Upper lobe of left lung (tissue), 4 donors: ENCODE results near the gene PHF2.

Experiments used
- POLR2A ChIP-seq, 4 donors: fragments of 450-650 bp; IDR thresholded peaks; one replicate each; pipeline ENCODE4 v1.5.1; 2016 to 2017; ENCODE audit warnings: antibody characterized with exemption in 4 of 4, mild to moderate bottlenecking in 2 of 4
- POLR2AphosphoS5 ChIP-seq, 2 donors: sonication (generic); formaldehyde crosslinking; IDR thresholded peaks; one replicate each; pipeline ENCODE4 v1.5.1; 2017; ENCODE audit warnings: antibody characterized with exemption in 2 of 2
- TF ChIP-seq, protein P1 (sequence below), 6 experiments: fragments of 450-650 bp in 4 of 6; fragments of 200-600 bp in 2 of 6; sonication (generic) in 2 of 6; IDR thresholded peaks; one replicate each; pipeline ENCODE4 v1.5.1; 2016 to 2019; ENCODE audit warnings: antibody characterized with exemption in 6 of 6

DNA sequence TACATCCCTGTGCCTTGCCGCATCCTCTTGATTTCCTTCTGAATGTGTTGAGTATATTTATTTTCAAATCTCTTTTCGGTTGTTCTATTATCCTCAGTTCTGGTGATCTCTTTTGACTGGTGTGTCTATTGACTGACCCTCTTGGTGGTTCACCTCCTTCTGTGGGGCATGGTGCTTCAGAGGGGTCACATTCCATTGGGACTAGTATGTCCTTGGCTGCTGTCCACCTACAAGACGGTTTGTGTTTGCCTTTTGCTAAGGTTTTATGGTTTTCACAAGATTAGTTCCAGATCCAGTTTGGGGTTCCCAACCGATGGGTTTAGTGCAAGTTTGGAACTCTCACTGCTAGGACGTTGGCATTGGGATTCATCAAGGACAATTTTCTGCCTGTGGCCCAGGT lies 66.6 kb downstream of the PHF2 start:
- TF ChIP-seq POLR2A (IDR thresholded peaks at IDR 0.05) (no peak), POLR2AphosphoS5 (IDR thresholded peaks at IDR 0.05) (no peak)
- TF ChIP-seq, protein P1, sequence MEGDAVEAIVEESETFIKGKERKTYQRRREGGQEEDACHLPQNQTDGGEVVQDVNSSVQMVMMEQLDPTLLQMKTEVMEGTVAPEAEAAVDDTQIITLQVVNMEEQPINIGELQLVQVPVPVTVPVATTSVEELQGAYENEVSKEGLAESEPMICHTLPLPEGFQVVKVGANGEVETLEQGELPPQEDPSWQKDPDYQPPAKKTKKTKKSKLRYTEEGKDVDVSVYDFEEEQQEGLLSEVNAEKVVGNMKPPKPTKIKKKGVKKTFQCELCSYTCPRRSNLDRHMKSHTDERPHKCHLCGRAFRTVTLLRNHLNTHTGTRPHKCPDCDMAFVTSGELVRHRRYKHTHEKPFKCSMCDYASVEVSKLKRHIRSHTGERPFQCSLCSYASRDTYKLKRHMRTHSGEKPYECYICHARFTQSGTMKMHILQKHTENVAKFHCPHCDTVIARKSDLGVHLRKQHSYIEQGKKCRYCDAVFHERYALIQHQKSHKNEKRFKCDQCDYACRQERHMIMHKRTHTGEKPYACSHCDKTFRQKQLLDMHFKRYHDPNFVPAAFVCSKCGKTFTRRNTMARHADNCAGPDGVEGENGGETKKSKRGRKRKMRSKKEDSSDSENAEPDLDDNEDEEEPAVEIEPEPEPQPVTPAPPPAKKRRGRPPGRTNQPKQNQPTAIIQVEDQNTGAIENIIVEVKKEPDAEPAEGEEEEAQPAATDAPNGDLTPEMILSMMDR (IDR thresholded peaks at IDR 0.05), result no peak
